Fibroblast of skin of left biceps (primary cell): ENCODE results near the gene RAP1GAP2.

Source experiments
- DNase-seq, 2 experiments: peaks; one replicate each; pipeline ENCODE4 v3.0.0-alpha.2; 2013; ENCODE audit warnings: low read depth in 2 of 2

RAP1GAP2 gene

DNA sequence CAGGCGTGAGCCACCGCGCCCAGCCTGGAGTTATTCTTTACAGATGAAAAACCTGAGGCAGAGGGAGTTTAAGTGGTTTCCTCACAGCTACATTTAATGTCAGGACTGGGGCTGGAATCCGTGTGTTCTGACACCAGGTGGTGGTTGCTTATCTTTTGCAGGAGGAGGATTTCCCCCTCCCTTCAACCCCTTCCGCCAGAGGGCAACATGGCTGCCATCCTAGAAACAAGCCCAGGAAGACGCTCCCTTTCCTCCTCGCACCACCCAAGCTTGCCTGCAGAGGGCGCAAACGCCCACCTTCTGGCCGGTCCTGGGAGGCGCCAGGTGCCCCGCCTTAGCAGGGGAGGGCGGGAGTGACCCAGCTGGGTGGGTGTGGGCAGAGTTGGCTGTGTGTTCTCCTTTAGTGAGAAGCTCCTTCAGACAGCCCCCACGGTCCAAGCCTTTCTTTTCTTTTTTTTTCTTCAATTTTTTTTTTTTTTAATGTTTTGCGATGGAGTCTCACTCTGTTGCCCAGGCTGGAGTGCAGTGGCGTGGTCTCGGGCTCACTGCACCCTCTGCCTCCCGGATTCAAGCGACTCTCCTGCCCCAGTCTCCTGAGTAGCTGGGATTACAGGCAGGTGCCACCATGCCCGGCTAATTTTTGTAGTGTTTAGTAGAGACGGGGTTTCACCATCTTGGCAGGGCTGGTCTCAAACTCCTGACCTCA, 9.9 kb upstream of the RAP1GAP2 start:
- DNase-seq, result peak; percentile 12 to 20

DNA sequence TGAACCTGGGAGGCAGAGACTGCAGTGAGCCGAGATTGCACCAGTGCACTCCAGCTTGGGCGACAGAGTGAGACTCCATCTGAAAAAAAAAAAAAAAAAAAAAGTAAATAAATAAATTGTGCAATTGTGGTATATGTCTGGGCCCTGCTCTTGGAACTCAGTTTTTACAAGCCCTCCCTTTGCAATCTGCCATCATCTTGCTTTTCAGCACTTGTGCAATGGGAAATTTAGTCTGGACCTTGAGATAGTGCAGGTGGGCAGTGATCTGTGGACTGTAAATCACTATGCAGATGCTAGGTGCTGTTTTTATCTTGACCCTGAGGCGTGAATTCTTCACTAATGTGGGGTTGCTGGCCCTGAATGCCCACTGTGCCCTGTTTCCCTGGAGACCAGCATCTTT, 6.5 kb upstream of the RAP1GAP2 start:
- DNase-seq, result no peak

DNA sequence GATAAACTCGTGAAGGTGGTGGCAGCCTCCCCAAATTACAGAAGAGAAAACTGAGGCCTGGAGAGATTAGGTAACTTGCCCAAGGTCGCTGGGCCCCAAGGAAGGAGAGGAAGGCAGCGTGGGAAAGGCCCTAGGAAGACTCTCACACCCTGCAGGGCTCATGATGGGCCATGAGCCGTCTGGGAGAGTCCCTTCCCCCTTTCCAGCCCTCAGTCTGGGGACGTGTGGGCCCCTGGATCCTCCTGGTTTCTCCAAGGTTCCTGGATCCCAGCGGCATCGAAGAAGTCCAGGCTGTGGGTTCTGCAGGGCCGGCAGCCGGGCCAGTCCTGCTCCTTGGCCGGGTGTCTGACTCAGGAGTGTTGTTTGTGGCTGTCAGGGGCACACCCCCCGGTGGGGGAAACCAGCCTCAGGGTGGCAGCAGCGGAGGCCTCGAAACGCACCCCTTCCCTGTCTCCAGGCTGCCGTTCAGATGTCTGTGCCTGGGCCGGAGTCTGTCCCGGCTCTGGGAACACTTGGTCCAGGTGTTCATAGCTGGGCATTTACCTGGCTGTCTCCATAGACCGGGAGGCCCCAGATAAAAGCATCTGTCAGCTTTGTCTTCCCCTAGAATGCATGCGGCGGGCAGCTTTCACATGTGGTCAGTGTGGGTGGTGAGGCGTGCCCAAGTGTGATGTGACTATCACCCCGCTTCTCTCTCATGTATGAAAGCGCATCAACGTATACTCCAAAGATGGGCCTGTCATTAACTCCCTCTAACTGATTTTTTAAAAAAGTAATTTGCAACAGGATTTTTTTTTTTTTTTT, 3.7 kb upstream of the RAP1GAP2 start:
- no peak for DNase-seq

DNA sequence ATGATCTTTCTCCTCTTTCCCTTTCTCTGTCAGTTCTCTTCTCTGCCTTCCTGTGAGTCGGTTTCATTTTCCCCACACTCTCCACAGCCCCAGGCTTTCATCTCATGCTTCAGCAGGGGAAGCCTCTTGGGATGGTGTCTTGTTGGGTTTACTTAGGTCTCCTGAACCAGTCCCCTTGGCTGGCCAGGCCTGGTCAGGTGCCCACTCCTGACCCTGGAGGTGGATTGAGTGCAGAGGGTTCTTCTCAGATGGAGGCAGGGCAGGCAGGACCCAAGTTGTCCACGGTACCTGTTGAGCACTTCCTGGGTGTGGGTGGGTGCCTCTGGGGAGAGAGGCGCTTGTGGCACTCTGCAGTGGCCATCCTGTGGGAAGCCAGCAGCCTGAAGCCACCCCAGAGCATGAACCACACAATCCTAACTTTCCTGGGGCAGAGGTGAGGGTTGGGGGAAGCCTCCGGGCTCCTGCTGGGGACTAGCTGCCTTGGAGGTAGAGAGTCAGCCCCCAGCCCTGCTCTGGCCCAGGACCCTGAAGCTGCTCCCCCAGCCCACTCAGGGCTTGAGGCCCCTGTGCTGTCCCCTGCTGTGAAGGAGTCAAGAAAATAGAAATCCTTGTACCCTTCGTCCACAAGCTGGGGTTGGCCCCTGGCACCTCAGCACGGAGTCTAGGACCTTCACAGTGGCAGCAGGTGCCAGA, 2.0 kb upstream of the RAP1GAP2 start:
- DNase-seq, result no peak

DNA sequence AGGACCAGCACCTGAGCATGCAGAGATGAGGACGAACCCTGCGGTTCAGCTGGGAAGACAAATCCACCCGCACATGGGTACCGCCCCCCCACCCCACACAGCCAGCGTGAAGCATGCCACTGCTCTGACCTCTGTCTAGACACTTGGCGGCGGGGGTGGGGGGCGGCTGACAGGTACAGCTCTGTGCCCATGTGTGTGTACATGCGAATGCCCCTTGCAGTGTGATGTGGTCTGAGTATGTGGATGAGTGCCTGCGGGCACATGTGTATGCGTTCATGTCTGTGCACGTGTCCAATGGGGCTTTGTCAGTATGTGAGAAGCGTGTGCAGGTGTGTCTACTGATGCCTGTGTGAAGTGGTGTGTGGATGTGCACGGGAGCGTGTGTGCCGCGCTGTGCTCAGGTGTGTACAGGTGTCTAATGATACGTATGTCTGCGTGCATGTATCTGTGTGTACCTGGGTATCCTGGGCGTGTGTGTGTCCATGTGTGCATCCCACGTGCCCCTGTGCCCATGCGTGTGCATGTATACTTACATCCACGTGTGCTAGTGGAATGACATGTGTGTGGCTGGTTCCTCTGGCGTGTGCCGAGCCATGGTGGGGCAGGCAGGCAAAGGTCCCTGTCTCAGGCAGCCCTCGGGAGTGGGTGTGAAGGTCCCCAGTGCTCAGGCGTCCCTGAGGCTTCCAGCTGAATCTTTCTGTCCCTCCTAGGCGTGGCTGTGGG, 636 bp upstream of the RAP1GAP2 start:
- no peak for DNase-seq

DNA sequence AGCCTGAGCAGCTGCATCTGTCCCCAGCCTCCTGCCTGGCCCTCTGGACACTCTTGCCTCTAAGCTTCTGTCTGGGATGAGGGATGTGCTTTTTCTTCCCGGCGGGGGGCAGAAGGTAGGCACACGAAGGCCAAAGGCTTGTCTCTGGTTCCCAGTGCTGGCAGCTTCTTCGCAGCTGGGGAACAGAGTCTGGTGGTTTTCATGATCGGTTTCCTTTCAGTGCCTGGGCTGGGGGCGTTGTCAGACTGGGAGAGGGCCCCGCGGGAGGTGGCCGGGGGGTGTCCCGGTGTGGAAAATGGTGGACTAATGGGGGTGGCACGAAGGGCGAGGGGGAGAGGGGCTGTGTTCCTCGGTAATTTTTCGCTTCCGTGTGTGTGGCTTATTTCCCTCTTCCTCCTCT, 988 bp downstream of the RAP1GAP2 start:
- DNase-seq, result no peak

DNA sequence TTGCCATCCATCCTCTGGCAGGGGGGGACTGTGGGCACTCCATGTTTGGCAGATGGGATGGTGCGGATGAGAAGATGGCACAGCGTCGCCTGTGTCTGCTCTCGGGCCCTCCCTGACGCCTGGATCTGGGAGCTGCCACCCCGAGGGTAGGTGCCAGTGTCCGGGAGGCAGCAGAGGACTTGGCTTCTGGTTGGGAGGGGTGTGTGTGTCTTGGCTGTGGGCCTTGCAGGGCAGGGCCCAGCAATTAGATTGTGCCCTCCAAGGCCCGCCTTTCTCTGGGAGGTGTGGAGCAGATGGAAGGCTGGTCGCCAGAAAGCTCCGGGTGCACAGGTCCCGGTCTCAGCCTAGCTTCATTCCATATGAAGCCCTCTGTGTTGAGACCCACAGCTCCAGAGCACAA, 1.4 kb downstream of the RAP1GAP2 start:
- no peak for DNase-seq

DNA sequence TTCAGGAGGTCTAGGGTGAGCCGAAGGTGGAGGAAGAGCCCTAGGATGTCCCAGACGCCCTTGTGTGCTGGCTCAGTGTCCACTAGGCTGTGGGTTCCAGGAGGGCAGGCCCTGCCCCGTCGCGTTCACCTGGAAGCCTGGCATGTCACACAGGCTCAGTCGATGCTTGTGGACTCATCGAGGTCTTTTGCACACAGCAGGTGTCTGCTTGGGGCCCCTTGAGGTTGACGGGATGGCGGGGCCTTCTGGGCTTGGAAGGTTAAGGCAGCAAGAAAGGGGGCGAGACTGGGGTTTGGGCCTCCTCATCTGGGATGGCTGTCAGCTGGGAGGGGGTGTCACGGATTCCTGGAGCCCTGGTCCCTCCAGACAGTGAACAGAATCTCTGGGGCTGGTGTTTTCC, 1.9 kb downstream of the RAP1GAP2 start:
- no peak for DNase-seq

DNA sequence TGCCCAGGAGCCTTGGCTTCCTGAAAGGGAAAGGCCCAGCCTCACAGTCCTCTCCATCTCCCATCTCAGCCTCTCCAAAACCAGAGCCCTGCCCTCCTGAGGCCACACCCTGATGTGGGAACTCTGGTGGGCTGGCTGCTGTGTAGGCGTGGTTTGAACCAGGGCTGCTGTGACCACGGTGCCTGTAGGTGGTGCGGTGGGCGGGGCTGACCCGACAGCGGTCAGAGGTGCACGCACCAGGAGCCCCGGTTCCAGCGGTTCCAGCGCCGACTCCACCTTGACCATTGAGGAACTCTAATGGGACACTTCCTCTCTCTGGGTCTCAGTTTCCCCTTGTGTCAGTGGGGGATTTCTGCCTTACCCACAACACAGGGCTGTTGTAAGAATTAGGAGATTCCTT, 2.4 kb downstream of the RAP1GAP2 start:
- DNase-seq, result no peak

DNA sequence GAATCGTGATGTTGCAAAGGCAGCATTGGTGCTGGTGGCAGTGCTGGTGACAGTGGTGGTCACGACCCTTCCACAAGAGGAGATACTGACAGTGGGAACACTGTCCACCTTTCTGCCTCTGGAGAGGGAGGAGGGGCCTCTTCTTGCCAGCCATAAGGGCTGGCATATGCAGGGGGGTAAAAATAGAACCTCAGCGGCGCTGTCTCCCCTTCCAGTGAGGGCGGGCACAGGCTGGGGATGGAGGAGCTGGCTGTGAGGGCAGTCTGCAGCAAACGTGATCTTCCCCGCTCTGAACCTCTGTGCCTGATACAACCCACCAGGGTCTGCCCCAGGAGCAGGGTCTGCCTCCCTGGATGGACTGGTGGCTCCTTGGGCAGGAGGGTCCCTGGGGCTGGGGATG, 3.4 kb downstream of the RAP1GAP2 start:
- DNase-seq, result no peak

DNA sequence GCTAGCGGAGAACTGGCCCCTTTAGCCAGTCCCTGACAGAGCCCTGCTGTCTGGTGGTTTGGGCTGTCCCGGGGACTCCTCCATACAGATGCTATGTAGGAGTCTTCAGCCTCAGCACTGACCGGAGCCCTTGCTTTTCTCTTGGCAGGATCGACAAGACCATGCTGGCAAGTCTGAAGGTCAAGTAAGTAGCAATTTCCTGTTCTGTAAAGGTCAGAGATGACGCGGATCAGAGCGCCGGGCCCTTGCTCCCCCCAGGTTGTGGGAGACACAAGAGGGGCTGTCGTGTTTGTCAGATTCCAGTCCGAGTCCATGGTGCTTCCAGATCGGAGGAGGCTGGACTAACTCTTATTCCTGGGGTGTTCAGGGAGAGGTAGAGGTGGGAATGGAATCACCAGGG, 4.1 kb downstream of the RAP1GAP2 start:
- no peak for DNase-seq

DNA sequence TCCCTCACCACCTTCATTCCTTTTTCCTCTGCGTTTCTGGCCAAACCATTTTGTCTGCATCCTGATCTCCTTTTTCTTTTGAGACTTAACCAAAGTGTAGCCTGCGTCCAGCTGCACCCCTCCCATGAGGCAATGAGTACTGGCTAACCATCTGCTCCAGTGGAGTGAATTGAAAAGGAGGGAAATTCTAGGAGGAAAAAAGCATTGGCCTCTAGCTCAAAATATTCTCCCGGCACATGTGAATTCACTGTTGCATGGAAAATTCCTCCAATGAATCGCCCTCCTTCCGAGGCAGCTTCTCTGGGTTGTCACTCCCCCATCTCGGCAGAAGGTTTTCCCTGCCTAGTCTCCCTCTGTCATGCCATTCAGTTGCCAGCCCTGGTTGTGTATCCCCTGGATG, 5.6 kb downstream of the RAP1GAP2 start:
- DNase-seq, result no peak

DNA sequence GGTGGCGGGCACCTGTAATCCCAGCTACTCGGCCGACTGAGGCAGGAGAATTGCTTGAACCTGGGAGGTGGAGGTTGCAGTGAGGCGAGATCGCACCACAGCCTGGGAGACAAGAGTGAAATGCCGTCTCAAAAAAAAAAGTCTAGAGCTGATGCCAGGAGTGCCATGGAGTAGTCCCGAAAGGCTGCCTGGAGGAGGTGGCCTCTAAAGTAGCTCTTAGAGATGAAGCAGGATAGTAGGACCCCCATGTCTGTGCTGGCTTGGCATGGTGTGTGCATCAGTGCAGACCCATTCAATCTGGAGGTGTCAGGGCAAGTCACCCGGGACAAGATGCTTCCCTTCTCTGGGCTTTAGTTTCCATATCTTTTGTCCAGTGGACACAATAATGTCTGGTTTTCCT, 6.3 kb downstream of the RAP1GAP2 start:
- no peak for DNase-seq

DNA sequence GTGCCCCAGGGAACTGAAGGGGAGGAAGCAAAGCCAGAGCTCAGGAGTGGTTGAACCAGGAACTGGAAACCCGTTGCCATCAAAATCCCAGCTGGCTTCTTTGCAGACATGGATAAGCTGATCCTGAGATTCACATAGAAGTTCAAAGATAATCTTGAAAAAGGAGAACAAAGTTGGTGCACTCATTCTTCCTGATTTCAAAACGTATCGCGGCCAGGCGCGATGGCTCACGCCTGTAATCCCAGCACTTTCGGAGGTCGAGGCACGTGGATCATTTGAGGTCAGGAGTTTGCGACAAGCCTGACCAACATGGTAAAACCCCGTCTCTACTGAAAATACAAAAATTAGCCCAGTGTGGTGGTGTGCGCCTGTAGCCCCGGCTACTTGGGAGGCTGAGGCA, 7.1 kb downstream of the RAP1GAP2 start:
- no peak for DNase-seq

DNA sequence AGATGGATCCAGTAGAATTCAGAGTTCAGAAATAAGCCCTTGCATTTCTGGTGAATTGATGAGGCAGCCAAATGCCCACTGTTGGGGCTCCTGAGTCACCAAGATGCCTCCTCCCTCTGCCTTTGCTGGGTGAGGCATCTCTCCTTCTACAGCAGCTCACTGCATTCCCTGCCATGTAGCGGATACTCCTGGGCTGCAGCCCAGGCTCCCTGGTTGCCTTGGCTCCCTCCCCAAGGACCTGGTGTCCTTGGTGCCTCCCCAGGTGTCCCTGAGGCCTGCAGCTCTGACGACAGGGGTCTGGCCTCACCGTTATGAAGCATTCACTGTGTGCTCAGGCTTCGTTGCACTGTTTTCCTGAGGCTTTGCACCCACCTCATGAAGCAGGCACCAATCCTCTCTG, 7.7 kb downstream of the RAP1GAP2 start:
- no peak for DNase-seq

DNA sequence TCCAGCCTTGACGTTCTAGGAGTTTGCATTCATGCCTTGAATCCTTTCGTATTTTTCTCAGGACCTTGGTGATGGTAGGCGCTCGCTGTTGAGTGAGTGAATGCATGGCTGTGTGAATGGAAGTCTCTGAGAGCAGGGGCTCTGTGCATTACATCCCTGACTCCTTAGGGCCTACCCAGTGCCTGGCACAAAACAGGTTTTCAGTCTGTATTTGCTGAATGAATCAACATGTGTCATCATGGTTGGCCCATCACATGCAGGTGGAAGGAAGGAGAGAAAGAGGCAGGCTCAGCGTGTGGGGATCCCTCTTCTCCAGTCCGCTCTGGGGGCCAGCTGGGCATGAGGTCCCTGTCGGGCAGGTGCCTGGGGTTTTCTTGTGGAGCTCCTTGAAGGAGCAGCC, 8.7 kb downstream of the RAP1GAP2 start:
- DNase-seq, result no peak

DNA sequence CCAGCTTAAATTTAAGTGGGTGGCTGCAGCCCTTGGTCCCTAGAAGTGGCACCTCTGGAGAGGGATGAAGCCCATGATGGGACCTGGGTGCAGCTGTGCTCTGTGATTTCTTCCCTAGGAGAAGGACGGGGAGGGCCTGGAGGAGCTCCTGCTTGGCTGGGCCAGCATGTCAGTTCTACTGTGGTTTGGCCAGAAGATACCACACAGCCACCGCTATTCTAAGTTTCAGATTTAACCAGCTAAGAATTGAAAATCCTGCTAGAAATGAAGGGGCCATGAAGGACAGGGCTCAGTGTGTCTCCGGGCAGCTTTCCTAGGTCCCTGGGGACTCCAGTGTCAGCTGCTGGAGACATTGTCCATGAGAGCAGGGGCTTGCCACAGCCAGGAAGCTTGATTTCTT, 9.7 kb downstream of the RAP1GAP2 start:
- DNase-seq, result no peak

DNA sequence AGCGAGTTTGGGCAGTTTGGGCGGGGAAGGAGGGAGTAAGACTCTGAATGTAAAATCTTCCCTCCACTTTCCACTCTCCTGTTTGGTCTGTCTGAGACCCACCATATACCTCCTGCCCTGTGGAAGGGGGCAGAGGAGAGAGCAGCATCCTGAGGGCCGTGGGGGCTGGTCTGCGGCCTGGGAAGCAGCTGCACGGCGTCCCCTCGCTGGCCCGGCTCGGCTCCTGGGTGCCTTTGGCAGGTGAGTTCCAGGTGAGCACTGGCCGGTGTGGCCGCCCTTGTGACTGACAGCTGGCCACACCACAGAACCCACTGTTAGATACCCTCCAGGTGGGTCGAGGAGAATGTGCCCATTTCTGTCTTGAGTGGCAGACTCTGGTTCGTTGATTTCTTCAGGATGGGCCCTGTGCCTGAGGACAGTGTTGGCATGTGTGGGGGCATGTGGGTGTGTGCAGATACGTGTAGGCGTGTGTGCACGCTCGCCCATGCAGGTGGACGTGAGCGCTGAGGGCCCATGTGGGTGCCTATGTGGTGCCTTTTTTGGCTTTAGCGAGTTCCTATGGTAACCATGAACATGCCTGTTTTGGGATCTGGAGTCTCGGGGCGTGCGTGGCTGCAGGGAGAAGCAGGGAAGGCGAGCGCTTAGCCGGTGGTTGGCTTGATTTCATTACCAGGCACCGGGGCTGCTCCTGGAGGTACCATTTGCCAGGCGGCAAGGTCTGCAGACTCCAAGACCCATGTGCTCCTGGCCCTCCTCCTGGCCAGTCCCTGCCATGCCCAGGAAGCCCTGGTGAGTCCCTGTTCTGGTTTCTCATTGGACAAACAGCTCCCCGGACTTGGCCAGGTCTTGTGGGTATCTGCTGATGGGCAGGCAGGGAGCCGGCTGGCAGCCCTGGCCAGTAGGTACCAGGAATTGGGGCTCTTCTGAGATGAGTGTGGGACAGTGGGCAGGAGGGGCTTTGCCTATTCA, 12.4 kb downstream of the RAP1GAP2 start:
- no peak for DNase-seq

DNA sequence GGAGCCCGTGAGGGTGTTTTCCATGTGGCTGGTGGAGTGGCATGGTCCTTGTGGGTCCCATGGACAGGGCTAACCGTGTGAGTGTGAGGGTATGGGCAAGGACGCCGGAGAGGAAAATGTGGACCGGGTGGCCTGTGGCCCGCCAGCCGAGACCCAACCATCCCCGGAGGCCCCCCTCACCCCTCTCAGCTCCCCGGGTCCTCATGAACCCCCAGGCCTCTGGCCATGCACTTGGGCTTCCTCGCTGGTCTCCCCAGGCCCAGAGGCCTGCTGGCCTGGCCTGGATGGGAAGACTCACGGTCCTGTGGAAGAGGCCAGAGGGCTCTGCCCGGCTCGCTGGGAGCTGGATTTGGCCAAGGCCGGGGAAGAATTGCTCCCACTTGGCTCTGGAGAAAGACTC, 13.1 kb downstream of the RAP1GAP2 start:
- no peak for DNase-seq

DNA sequence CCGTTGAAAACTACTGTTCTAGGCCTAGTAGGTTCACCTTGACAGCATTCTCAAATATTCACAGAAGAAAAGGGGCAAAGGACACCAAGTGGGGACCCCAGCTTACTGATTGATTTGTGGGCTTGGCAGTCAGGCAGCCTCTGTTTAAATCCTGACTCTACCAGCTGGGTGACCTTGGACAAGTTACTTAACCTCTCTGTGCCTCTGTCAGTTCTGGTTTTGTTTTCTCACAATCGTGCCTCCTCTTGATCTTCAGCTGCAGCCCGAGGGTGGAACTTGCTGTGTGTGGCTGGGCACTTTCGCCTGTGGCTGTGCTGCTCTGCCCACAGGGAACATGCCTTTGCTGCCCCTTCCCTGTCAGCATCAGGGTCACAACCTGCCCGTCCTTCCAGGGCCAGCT, 17.8 kb downstream of the RAP1GAP2 start:
- DNase-seq, result no peak
